ENCODE data around the gene PCSK7.
A peak's percentile ranks its signal among the peaks of the same experiment; 100 is the strongest.

The PCSK7 gene

DNA sequence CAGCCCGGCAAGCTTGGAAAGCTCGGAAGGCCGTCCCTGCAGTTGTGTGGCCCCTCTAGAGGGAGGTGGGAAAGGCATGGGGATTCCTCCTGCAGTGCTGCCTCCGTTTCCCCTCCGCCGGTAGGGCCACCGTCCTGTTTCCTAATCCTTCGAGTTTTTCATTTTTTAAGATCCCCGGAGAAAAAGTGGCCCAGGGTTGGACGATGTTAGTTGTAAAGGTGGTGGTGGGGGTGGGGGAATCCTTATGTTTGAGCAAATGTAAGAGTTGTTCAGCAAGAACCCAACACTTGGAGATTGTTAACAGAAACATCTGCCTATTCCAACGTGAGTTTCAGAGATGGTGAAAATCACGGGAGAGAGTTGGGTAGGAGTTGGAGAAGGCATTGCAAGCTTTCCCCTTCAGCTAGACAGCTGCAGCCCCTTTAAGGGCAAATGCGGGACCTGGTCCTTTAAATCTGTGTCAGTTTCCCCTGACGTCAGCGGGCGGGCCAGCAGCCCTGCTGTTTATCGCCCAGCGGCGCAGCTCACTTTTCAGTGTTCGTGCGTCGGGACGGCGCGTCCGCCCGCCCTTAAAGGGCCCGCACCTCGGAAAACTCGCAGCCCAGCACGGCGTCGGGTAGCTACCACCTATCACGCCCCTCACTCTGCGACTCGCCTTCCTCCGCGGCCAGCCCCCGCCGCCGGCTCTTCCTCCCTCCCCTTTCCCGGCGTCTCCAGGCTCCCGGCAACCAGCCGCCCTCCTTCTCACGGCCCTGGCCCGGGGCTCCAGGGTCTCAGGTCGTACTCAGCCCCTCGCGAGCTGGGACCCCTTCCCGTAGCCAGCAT, 53.5 kb downstream of the PCSK7 start, which contains the start of gene SIDT2:
SIDT2 (plus strand) TSS at position 534 of the 825 bp plus-strand sequence. CDS start 521 bp downstream, outside the sequence.
- H3K36me3 ChIP-seq = peaks cover 8 to 18% (median 13%) of the 10 kb centered on the region in 3 donors
- no peaks in the 10 kb centered on the region for H3K27me3 ChIP-seq
- intact Hi-C loops (cut with DNase I; ENCODE audit: low total_unique reads) = no loop called here
- H3K4me1 ChIP-seq = peaks cover 6 to 38% (median 32%) of the 10 kb centered on the region in 4 donors
- peak; percentile 95 to 97 for DNase-seq
- no peaks in the 10 kb centered on the region for H3K9me3 ChIP-seq
- peak within 1 kb of the TSS; percentile 96 to 97 for H3K4me3 ChIP-seq
- peak within 1 kb of the TSS; percentile 98 to 100 for H3K27ac ChIP-seq
- TF ChIP-seq, protein P1, sequence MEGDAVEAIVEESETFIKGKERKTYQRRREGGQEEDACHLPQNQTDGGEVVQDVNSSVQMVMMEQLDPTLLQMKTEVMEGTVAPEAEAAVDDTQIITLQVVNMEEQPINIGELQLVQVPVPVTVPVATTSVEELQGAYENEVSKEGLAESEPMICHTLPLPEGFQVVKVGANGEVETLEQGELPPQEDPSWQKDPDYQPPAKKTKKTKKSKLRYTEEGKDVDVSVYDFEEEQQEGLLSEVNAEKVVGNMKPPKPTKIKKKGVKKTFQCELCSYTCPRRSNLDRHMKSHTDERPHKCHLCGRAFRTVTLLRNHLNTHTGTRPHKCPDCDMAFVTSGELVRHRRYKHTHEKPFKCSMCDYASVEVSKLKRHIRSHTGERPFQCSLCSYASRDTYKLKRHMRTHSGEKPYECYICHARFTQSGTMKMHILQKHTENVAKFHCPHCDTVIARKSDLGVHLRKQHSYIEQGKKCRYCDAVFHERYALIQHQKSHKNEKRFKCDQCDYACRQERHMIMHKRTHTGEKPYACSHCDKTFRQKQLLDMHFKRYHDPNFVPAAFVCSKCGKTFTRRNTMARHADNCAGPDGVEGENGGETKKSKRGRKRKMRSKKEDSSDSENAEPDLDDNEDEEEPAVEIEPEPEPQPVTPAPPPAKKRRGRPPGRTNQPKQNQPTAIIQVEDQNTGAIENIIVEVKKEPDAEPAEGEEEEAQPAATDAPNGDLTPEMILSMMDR (IDR thresholded peaks at IDR 0.05) = peak in 1 of 2 experiments; percentile 4

DNA sequence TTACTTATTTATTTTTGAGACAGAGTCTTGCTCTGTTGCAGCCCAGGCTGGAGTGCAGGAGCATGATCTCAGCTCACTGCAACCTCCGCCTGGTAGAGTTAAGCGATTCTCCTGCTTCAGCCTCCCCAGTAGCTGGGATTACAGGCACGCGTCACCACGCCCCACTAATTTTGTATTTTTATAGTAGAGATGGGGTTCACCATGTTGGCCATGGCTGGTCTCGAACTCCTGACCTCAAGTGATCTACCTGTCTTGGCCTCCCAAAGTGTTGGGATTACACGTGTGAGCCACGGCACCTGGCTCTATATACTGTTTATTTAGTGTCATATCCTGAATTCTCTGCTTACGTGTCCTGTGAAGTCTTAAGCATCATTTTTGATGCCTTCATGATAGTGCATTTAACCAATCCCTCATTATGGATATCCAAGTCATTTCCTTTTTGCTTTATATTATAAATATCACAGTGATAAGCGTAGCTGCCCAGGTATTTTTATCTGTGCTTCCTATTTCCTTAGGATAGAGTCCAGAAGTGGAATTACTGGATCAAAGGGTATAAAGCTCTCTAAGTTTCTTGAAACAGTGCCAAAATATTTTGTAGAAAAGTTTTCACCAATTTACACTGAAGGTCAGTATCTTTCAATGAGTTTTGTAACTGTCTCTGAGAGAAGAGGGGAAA, 54.2 kb downstream of the PCSK7 start:
- peaks cover 3 to 10% (median 7%) of the 10 kb centered on the region in 3 donors for H3K36me3 ChIP-seq
- no peak for DNase-seq
- intact Hi-C loops (cut with DNase I; ENCODE audit: low total_unique reads) = no loop called here
- no peaks in the 10 kb centered on the region for H3K27me3 ChIP-seq
- peak overlapping the region; percentile 98 to 100 for H3K27ac ChIP-seq
- H3K4me3 ChIP-seq = peak overlapping the region; percentile 96 to 97
- TF ChIP-seq, protein P1 (IDR thresholded peaks at IDR 0.05) = no peak
- peaks cover 6 to 38% (median 32%) of the 10 kb centered on the region in 4 donors for H3K4me1 ChIP-seq
- H3K9me3 ChIP-seq = no peaks in the 10 kb centered on the region

DNA sequence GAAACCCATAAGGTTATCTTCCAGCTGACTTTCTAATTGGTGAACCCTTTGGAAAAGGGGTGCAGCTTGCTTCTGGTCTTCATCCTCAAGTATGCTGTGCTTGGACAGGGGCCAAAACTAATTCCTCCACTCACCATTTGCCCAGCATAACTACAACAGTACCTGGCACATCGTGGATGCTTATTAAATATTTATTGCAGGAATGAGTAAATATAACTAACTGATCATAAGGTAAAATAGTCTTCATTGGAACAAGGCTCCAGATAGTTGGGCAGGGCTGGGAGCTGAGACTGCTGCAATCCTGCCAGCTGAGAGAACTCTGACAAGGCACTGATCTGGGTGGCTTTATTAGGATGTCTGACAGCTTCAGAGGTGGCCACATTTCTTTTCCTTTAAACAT, 55.7 kb downstream of the PCSK7 start:
- Histone ChIP-seq H3K9me3 (no peaks in the 10 kb centered on the region), H3K4me1 (peaks cover 6 to 30% (median 24%) of the 10 kb centered on the region in 4 donors), H3K27ac (no peak overlapping the region), H3K27me3 (no peaks in the 10 kb centered on the region), H3K4me3 (no peak overlapping the region), H3K36me3 (peaks cover 0 to 7% (median 6%) of the 10 kb centered on the region in 3 donors)
- TF ChIP-seq, protein P1 (IDR thresholded peaks at IDR 0.05) = no peak
- DNase-seq = no peak
- intact Hi-C loops (cut with DNase I; ENCODE audit: low total_unique reads) = no loop called here

- H3K36me3 ChIP-seq = peaks cover under 1 to 10% (median 7%) of the 10 kb centered on the region in 3 donors
- H3K27ac ChIP-seq = no peak overlapping the region
- H3K4me3 ChIP-seq = no peak overlapping the region
- intact Hi-C loops (cut with DNase I; ENCODE audit: low total_unique reads) = no loop called here
- TF ChIP-seq, protein P1 (IDR thresholded peaks at IDR 0.05) = no peak
- H3K4me1 ChIP-seq = peaks cover 2 to 25% (median 20%) of the 10 kb centered on the region in 4 donors
- DNase-seq = no peak
- no peaks in the 10 kb centered on the region for H3K9me3 ChIP-seq
- H3K27me3 ChIP-seq = no peaks in the 10 kb centered on the region
Observed at GRCh38 chr11:117175781-117176180, 56.1 kb downstream of the PCSK7 start.

- intact Hi-C loops (cut with DNase I; ENCODE audit: low total_unique reads) = no loop called here
- no peak overlapping the region for H3K27ac ChIP-seq
- peaks cover 0 to 19% (median 13%) of the 10 kb centered on the region in 4 donors for H3K4me1 ChIP-seq
- H3K36me3 ChIP-seq = peaks cover 7 to 15% (median 7%) of the 10 kb centered on the region in 3 donors
- TF ChIP-seq, protein P1 (IDR thresholded peaks at IDR 0.05) = no peak
- no peaks in the 10 kb centered on the region for H3K9me3 ChIP-seq
- H3K27me3 ChIP-seq = no peaks in the 10 kb centered on the region
- no peak overlapping the region for H3K4me3 ChIP-seq
- no peak for DNase-seq
Observed at GRCh38 chr11:117175104-117175503, 56.8 kb downstream of the PCSK7 start.

All from tibial artery (tissue), 4 donors.